Mesenteric fat pad (tissue), 1 donor: ENCODE measurements around the gene TMEM184A. TPM values are rescaled to one million over a fixed set of nuclear protein-coding genes. Genes with fewer than 3 reads are reported as not detected.

Source experiments
- DNase-seq: peaks from one replicate; pipeline ENCODE4 v3.0.0-alpha.2; 2020; ENCODE audit warnings: low spot score
- total RNA-seq: library from RNA; stranded (reverse); fragmentation: NEBNext Ultra II Directional; extraction: Animal tissue kit (Norgen Biotek cat#: 25700); gene quantifications from one replicate; pipeline ENCODE4 v1.2.1, GENCODE V29; 2021
- donor health status: DM: yes; HTN: yes; CAD: no.

The TMEM184A gene
- total RNA-seq, 1 donor from 2014 or later, result 0.16 TPM

DNA sequence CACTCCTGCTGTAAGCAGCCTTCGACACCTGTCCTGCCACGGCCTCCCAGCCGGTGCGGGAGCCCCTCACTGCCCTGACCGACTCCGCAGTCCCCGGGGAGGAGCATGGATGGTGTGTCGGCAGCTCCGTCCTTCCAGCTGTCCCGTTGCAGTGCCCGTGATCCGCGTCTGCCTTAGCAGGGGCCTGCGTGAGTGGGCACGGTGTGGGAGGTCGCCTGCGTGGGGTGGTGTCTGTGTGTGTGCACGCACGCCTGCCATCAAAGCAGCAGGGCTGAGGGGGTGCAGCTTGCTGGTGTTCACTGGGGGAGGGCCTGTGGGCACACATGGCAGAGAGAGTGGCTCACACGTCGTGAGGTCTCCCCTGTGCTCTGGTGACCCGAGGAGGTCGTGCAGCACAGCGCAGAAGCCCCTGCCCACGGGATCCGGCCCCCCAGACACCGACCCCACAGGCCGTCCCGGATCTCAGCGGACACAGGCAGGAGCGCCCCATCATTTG is 15.2 kb downstream of the TMEM184A start:
- DNase-seq, result no peak

DNA sequence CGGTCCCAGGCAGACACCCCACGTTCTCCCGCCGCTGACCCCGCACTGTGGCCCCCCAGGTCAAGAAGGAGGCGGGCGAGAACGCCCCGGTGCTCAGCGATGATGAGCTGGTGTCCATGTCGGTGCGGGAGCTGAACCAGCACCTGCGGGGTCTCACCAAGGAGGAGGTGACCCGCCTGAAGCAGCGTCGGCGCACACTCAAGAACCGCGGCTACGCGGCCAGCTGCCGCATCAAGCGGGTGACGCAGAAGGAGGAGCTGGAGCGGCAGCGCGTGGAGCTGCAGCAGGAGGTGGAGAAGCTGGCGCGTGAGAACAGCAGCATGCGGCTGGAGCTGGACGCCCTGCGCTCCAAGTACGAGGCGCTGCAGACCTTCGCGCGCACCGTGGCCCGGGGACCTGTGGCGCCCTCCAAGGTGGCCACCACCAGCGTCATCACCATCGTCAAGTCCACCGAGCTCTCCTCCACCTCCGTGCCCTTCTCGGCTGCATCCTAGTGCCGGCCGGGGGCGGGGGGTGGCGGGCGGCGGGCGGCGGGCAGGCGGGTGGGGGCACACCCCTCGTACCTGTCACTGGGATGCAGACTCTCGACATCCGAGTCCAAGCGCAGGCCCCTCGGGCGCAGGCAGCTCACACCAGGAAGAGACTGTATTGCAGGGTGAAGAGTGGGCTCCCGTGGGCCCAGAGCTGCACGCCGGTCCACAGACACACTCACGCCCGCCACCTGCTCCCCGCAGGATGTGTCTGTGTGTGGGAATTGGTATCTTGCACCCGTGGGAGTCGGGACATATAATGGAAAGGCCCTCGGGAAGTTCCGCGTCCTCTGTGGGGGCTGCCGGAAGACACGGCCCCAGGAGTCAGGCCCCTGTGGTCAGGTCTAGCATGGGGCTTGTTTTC is 15.9 kb downstream of the TMEM184A start:
- DNase-seq, result no peak

DNA sequence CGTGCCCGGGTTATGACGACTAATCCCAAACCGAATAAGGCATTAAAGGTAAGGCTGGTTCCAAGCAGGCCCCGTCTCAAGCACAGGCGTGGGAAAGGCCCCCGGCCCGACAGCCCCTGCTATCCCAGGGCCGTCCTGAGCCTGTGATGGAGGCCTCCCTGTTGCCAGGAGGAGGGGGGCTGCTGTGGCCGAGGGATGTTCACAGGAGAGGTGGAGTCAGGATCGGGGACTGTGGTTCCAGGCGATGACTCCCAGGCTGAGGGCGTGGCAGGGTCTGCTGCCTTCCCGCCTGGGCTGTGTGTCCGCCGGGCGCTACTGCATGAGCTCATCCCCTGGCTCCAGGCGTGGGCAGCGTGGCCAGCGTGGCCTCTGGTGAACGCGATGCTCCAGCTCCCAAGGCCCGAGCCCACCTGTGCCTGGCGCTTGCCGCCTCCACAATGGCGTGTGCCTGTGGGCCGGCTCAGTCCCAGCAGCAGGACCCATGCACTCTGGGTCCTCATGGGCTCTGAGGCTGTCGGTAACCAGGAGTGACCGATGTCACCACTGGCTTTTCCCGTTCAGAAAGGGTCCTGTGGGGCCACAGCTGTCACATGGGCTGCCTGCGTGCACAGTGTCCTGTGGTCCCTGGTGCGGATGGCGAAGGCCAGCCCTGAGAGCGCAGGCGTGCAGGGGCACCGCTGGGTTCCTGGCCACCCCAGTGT is 16.7 kb downstream of the TMEM184A start:
- no peak for DNase-seq

DNA sequence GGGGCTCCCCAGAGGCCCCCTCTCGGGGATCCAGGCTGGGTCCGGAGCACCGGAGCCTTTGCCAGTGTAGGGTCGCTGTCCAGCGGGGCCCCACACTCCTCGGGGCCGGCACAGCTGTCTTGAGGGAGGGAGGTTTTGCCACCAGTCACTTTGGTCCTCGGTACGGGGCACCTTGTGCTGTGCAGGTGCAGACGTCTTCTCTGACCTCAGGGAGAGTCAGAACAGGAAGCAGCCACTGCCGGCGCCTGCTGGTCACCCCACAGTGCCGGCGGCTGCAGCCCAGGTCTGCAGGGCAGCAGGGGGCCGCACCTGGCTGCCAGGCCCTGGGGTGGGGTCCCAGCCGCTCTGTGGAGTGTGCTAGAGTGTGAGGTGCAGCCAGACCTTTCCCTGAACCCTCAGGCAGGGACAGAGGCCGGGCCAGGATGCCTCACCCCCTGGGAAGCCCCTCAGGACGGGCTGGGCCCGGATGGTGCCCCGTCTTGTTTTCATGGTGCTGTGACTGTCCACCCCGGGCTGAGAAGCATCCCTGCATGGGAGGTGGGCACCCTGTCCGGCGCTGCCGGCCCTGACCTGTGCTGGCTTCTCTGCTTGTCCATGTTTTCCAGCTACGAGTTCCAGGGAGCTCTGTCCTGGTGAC is 17.3 kb downstream of the TMEM184A start:
- DNase-seq, result no peak

DNA sequence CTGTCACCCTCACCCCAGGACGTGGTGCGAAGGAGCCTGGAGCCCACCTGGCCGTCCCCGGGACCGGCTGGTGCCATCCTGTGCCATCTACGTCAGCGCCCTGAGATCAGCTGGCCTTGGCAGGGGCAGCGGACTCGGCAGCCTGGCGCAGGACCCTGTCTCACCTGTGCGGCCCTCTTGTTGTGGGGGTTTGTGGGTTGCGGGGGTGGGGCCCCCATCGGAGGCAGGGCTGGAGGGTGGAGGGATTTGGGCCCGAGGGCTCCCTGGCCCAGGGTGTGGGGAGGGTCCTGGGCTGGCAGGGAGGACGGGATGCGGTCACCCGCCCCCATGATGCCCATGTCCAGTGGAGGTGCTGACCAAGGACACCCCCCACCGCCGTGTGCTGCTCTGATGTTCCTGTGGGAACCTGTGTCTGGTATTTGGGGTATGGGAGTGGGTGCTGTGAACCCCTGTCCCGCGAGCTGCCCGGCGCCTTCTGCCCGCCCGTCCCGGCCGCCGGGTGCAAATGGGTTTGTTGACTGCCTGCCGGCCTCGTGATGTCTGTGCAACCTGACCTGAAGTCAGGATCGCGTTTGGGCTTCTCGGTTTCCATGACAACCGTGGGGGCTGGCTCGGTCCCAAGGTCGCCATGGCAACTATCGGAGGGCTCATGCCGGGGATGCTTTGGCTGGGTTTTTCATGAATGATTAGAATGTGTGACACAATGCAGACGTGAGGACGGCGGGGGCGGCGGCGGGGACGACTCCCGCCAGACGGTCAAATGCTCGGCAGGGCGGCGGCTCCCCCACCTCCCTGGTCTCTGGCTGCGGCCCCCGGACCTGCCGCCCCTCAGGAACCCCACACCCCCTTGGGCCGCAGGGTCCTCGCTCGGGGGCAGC is 18.2 kb downstream of the TMEM184A start:
- DNase-seq, result peak; percentile 96

DNA sequence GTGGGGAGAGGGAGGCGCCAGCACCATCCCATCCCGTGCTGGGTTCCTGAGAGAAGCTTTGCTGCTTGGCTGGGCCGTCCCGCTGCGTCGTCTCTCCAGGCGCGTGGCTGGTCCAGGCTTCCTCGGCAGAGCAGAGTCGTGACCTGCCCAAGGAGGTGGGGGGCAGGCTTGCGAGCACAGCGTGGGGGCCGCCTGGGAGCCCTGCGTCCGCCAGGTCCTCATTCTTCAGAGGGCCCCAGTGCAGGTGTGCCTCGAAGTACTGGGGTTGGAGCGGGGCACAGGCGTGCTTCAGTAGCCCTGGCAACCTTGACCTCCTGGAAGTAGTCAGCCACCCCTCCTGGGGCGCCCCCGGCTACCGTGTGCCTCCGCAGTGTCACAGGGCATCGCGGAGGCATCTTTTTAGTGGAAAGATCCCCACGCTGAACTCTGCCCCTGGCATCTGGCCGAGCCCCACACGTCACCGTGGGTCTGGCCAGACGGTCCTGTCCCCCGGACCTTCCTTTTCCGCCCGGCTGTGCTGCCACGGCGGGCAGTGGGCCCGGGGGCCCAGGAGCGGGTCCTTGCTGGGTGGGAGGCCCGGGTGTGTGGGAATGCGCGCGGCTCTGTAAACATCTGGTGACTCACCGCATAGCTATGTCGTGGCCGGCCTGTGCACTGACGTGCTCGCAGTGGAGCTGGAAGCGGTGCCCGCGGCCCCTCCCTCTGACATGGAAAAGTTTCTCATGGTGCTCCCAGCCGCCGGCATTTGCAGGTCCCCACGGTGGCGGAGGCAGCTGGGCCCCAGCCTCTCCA is 19.1 kb downstream of the TMEM184A start:
- DNase-seq, result peak; percentile 97

DNA sequence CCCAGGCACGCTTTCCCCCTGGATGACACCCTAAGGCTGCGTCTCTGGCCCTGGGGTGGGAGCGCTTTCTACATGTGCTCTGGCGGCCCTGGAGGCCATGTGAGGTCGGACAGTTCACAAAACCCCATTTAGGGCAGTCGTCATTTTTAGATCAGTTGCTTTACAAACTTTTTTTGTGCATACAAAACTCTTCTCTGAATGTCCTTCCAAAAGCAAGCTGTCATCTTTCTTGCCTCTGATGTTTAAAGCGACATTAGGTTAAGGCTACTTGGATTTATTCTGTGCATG is 19.6 kb downstream of the TMEM184A start:
- DNase-seq, result no peak

DNA sequence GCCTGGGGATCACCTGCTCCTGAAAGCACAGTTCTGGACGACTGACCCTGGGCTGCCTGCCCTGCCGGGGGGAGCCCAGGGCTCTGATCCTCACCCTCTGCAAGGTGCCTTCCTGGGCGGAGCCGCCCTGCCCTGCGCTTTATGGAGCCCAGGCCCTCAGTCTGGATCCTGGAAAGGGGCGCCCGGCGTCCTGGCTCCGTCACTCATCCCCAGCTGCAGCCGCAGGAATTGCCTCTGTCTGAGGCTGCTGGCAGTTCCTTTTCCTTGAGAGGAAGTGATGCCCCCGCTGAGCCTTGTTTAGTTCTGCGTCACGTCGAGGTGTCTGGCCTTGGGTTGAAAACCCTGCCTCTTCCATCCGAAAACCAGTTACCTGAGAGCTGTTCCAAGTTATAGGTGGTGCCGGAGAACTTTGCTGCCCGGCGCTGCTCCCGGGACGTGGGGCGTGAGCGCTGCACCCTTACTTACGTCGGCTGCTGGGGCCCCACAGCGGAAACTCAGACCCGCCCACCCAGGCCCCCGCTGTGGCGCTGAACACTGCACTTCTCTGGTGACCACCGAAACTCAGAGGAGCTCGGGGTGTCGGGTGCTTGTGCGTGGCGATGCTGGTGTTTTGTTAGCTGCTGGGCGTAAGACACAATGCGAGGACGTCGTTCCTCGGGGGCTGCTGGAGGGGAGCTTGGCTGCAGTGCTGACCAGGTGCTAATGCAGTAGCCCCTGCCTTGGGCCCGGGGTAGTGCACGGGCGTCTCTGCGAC is 20.1 kb downstream of the TMEM184A start:
- DNase-seq, result no peak

DNA sequence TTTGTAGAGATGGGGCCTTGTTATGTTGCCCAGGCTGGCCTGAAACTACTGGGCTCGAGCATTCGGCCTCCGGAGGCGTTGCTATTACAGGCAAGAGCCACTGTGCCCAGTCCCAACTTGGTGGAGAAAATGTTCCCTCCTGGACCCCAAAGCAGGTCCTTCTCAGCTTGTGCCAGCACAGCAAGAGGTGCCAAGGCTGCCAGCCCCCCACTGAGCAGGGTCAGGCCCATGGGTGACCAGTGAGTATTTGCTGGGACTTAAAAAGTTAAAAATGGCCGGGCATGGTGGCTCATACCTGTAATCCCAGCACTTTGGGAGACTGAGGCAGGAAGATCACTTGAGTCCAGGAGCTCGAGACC is 20.9 kb downstream of the TMEM184A start:
- DNase-seq, result no peak

DNA sequence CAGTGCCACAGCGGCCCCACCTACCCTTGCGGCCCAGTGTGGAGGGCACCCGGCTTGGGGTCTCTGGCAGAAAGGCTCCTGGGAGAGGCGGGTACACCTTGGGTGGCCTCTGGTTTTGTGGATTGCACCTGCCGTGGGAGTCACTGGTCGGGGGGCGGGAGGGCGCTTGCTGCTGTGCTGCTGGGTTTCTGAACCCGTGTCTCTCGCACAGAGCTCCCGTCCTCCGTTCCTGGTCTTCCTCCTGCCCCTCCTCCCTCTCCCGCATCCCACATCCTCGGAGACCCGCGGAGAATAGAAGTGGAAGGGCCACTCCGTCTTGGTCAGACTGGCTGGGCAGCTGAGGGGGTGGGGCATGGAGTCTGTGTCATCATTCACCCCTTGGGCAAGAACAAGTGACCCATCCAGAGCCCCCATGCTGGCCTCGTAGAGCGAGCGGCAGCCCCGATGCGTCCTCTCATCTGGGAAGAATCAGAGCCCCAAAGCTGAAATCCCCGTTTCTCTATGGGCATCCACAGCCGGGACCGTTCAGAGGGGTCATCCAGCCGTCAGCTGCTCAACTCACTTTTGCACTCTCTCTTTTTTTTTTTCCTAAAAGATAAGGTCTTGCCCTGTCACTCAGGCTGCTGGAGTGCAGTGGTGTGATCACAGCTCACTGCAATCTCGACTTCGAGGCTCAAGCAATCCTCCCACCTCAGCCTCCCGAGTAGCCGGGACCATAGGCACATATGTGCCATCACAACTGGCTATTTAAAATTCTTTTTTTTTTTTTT is 21.5 kb downstream of the TMEM184A start:
- no peak for DNase-seq

DNA sequence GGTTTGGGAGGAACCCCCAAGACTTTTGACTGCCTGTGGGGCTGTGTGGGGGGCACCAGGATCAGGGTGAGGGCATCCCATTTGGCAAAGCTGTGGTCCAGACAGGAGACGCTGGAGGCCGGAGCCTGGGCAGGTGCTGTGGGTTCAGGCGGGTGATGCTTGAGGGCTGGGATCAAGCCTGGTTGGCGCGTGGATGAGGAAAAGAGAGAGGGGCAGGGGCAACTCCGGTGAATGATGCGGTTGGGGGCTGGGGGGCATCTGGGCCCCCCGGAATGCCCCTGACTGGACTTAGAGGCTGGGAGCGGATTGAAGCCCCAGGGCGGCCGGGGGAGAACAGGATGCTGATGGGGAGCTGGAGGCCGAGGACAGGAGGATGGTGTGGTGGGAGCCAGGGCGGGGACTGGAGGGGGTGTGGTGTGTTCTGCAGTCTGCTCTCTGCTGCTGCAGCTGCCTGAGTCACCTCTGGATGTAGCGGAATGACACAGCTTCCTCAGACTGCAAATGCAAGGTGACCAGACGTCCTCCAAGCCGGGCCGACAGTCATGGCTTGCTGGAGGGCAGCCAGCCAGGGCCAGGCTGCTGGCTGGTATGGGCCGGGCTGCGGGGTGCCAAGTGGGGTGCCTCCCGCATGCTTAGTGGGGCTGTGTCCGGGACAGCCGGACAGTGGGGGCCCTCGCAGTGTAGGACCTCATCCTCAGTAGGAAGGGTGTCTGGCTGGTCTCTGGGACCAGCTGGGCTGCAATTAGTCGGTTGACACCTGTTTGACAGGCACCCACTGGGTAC is 22.3 kb downstream of the TMEM184A start:
- no peak for DNase-seq

DNA sequence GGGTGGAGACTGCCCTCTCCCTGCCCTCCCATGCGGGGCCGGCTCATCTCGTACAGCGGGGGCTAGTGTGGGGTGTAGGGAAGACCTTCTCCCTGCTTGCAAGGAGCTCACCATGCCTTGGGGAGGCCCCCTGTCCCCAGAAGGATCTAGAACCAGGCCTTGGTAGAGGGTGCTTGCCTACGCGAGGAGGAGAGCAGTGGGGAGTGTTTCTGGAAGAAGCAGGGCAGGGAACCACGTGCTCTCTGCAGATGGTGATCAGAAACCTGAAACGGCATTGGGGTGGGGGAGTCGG is 22.8 kb downstream of the TMEM184A start:
- no peak for DNase-seq

DNA sequence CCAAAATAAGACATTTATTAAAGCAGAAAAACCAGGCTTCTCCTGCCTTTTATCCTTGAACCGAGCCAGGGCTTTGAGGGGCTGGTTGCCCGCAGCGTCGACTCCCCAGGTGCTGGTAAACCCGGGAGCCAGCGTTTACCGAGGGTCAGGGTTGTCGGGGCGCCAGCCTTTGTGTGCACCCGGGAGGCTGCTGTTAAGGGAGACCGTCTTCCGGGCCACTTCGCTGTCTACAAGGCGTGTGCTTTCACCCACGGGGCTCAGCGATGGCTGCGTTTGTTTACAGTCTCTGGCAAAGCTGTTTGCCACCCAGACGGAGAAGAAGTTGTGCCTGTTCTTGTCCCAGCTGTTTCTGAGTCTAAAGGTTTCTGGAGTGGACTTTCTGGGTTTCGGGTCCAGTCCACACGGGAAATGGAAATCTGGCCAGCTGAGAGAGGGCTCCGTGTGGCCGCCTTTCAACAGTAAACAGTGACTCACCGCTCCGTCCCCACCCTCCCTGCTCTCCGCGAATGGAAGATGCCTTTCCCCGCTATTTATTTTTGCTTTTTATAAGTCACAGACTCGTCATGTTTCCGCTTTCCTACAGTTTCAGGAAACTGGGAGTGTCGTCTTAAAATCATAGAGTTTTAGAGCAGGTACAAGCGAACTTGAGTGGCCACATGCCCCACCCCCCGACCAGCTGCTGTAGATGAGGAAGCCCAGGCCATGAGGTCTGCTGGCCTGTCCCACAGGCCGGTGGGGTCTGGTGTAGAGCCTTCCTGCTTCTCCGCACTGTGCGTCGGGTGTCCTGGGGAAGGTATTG is 23.4 kb downstream of the TMEM184A start:
- no peak for DNase-seq

DNA sequence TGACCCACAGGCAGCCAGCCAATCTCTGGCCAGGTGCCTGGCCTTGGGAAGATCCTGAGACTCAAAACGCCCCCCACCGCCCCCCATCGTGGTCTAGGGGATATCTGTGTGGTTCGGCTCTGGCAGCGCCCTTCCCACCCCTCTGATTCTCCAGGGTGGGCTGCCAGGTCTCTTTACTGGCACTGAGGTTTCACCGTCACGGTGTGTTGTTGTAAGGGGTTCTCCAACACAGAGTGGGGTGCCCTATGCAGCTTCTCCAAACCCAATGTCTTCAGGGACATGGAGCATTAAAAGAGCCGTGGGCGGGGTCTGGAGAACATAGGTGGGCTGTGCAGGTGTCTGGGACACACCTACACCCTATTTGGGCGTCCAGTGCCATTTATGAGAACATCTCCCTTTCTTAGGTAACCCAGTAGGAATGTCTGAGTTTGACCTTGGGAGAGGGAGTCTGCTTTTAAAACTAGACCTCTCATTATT is 24.0 kb downstream of the TMEM184A start:
- no peak for DNase-seq

DNA sequence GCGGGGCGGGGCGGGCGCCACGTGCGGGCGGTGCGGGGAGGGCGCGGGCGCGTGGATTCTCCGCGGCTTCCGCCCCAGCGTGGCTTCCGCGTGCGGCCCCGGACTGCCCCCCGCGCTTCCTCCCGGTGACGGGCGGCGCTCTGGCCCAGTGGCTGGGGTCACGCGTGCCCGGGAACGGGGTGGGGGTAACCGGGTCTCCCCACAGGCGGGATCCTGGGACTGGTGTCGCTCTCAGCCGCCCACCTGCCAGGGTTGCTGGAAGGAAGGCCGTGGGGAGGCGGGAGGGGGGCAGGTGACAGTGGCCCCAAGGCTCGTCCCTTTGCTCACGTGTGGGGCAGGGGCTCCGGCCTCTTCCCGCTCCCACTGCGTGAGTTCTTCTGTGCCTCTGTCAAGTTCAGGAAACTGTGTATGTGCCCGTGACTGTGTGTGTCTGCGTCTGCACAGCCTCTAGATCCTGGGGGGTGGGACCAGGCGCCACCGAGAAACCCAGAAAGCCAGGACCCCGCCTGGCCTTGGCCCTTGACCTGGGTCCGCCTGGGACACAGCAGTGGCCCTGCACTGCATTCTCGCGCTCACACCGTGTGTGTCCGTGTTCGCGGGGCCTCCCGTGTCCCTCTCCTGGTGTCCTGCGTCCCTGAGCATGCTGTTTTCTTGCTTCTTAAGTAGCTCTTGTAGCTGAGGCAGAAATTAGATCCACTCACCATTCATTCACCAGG is 24.6 kb downstream of the TMEM184A start:
- no peak for DNase-seq

DNA sequence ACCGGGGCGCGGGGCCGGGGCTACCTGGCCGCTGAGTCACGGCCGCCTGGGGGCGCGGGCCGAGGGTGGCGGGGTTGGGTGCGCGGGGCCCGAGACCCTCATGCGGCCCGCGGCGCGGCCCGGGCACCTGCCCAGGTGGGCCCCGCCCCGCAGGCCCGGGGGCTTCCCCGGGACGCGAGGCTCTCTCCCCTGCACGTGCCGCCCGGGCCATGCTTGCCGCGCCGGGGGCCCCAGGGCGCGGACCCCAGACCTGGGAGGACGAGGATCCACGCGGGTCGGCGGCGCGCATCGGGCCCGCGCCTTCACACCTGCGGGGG is 25.1 kb downstream of the TMEM184A start:
- DNase-seq, result no peak
